Psoas muscle (tissue), 8 donors: ENCODE measurements around the gene WDR1. TPM values are rescaled to one million over a fixed set of nuclear protein-coding genes. Genes with fewer than 3 reads are reported as not detected.

ENCODE experiments used
- ATAC-seq, 4 donors: fragments of 200-7000 bp; cut with Tn5 transposase; one replicate each; pipeline ENCODE4 v1.9.1; 2020; ENCODE audit warnings: moderate library complexity in 3 of 4, mild to moderate bottlenecking in 2 of 4
- DNase-seq, 2 donors: peaks; one replicate each; pipeline ENCODE4 v3.0.0-alpha.2; 2020
- H3K27ac ChIP-seq: fragments of 200-600 bp; one replicate; pipeline ENCODE4 v1.8.0; 2022
- H3K27me3 ChIP-seq, 3 donors: fragments of 200-600 bp in 1 of 3; one replicate each; pipeline versions ENCODE4 v1.6.1 to v1.8.0; 2013 to 2022; ENCODE audit warnings: low read length in 2 of 3, mild to moderate bottlenecking in 2 of 3, moderate library complexity in 1 of 3; ENCODE audit not compliant: insufficient read depth in 3 of 3
- H3K36me3 ChIP-seq, 2 donors: fragments of 200-600 bp in 1 of 2; one replicate each; pipeline versions ENCODE4 v1.6.1 to v1.8.0; 2013 to 2022; ENCODE audit warnings: low read depth in 1 of 2, mild to moderate bottlenecking in 1 of 2, moderate library complexity in 1 of 2; ENCODE audit not compliant: insufficient read depth in 1 of 2
- H3K4me1 ChIP-seq: fragments of 200-600 bp; one replicate; pipeline ENCODE4 v1.8.0; 2022
- H3K4me3 ChIP-seq: fragments of 200-600 bp; one replicate; pipeline ENCODE4 v1.8.0; 2022; ENCODE audit warnings: mild to moderate bottlenecking
- H3K9me3 ChIP-seq: fragments of 200-600 bp; one replicate; pipeline ENCODE4 v1.8.0; 2022
- CTCF ChIP-seq: fragments of 200-600 bp; IDR thresholded peaks from one replicate; pipeline ENCODE4 v1.8.0; 2022; ENCODE audit warnings: antibody characterized with exemption
- WGBS, 3 donors: extraction: QIAGEN DNeasy Blood & Tissue Kit; methylation state at CpG; one replicate each; pipeline versions ENCODE4 v1.1.6 to v1.1.7; 2013; 5-methylcytosine and 5-hydroxymethylcytosine counted together
- intact Hi-C, 2 donors: fragments of 100-400 bp; cut with DNase I; formaldehyde crosslinking; loops; one replicate each; pipeline versions ENCODE4 v1.11.0 to v1.14.2; 2022
- long read RNA-seq, 2 donors: library from polyadenylated mRNA; unstranded; transcript quantifications; one replicate each; pipeline ENCODE4 v2.0.0, GENCODE V29; 2021
- polyA plus RNA-seq, 3 donors: library from polyadenylated mRNA; stranded (reverse); fragments of 200-250 nt; gene quantifications; one replicate each; pipeline ENCODE4 v1.2.3, GENCODE V29; 2013
- total RNA-seq, 4 donors: library from RNA; stranded (reverse); fragmentation: NEBNext Ultra II Directional in 2 of 4; extraction: Animal tissue kit (Norgen Biotek cat#: 25700) in 2 of 4; gene quantifications; one replicate each; pipeline versions ENCODE4 v1.2.1 to v1.2.4, GENCODE V29; 2021 to 2023
- donor health status: healthy with polysubstance abuse.
- donor health status: DM: no; HTN: no; CAD: no; lungs with moderate emphysema.
- donor health status: Bipolar disorder and iron deficiency.
- donor health status: healthy.
- donor health status: DM: yes; HTN: yes; CAD: no.
- donor health status: DM: no; HTN: no; CAD: no.
- donor health status: DM: no; HTN: no; CAD: no.
- donor health status: DM: yes; HTN: yes; CAD: no.

Gene WDR1
- total RNA-seq (100 to 1,000 TPM in 3 of 4 donors, 10 to 100 TPM in 1; 86.3 to 146 (median 118) TPM), polyA plus RNA-seq (100 to 1,000 TPM in 1 of 3 donors, 10 to 100 TPM in 2; 55.6 to 273 (median 79.1) TPM)
- long read RNA-seq, donor 1, transcript WDR1-203 (15 exons, 3,142 nt): major isoform, 141 of 162 reads
- long read RNA-seq, donor 1, partial matches to known transcripts: 10 of 162 reads
- long read RNA-seq, donor 1, other reads (novel, unspliced or antisense): 9 of 162 reads
- long read RNA-seq, donor 2, transcript WDR1-203 (15 exons, 3,142 nt): major isoform, 132 of 156 reads
- long read RNA-seq, donor 2, partial matches to known transcripts: 17 of 156 reads
- long read RNA-seq, donor 2, other reads (novel, unspliced or antisense): 4 of 156 reads

GRCh38 chr4:10116569-10117358, at the start of gene WDR1:
Gene WDR1 (minus strand): TSS chr4:10116799. CDS start chr4:10116666, 133 bp downstream.
- peak; percentile 93 to 97 (median 96) for ATAC-seq
- peaks cover 8 to 39% of the 10 kb centered on the region in 2 donors for H3K36me3 ChIP-seq
- intact Hi-C loops: loop anchor here in 1 of 2 donors (5.0 kb wide), 1 partner anchor 34 kb away; no protein-coding TSS in a partner anchor
- peak; percentile 98 to 99 for DNase-seq
- no peaks in the 10 kb centered on the region for H3K9me3 ChIP-seq
- H3K4me3 ChIP-seq: peak within 1 kb of the TSS; percentile 90
- 0 to 1% (median 1%) methylated on average over 75 to 97 of the region's 97 CpGs for WGBS, 3 donors
- H3K4me1 ChIP-seq: peaks cover 37% of the 10 kb centered on the region
- H3K27me3 ChIP-seq: no peaks in the 10 kb centered on the region
- peak within 1 kb of the TSS; percentile 97 for H3K27ac ChIP-seq
- TF ChIP-seq CTCF: no peak

- peak; percentile 55 for TF ChIP-seq CTCF
- 35 to 46% (median 35%) methylated on average over 3 of the region's 3 CpGs for WGBS, 3 donors
- Histone ChIP-seq H3K27me3 (no peaks in the 10 kb centered on the region), H3K4me1 (no peaks in the 10 kb centered on the region), H3K4me3 (no peak overlapping the region), H3K27ac (no peak overlapping the region), H3K36me3 (no peaks in the 10 kb centered on the region), H3K9me3 (no peaks in the 10 kb centered on the region)
- ATAC-seq (peak in 1 of 4 donors; percentile 55), DNase-seq (peak in 1 of 2 donors; percentile 19)
- intact Hi-C loops: loop anchor here (5.0 to 10.0 kb wide), 3 partner anchors 237 to 372 kb away; no protein-coding TSS in a partner anchor
These were observed 48.3 kb upstream of the WDR1 start for GRCh38 chr4:10164877-10165283.

GRCh38 chr4:10163296-10163695, 46.7 kb upstream of the WDR1 start:
- no peaks in the 10 kb centered on the region for H3K27me3 ChIP-seq
- no peaks in the 10 kb centered on the region for H3K36me3 ChIP-seq
- DNase-seq (no peak), ATAC-seq (no peak)
- WGBS, 3 donors: 91 to 100% (median 92%) methylated on average over 1 of the region's 1 CpG
- H3K4me1 ChIP-seq: no peaks in the 10 kb centered on the region
- H3K27ac ChIP-seq: no peak overlapping the region
- H3K4me3 ChIP-seq: no peak overlapping the region
- TF ChIP-seq CTCF: no peak
- intact Hi-C loops: loop anchor here (5.0 to 10.0 kb wide), 3 partner anchors 239 to 374 kb away; no protein-coding TSS in a partner anchor
- H3K9me3 ChIP-seq: no peaks in the 10 kb centered on the region

- Histone ChIP-seq H3K36me3 (no peaks in the 10 kb centered on the region), H3K27ac (no peak overlapping the region), H3K4me1 (no peaks in the 10 kb centered on the region), H3K27me3 (no peaks in the 10 kb centered on the region), H3K9me3 (no peaks in the 10 kb centered on the region), H3K4me3 (no peak overlapping the region)
- 90 to 93% (median 92%) methylated on average over 7 of the region's 7 CpGs for WGBS, 3 donors
- no peak for ATAC-seq
- intact Hi-C loops: loop anchor here (5.0 to 10.0 kb wide), 3 partner anchors 240 to 375 kb away; no protein-coding TSS in a partner anchor
- DNase-seq: no peak
- no peak for TF ChIP-seq CTCF
These were observed 45.9 kb upstream of the WDR1 start for GRCh38 chr4:10162341-10163000.
